GM23248 (cell line): ENCODE measurements around the gene CDK16. TPM values are rescaled to one million over a fixed set of nuclear protein-coding genes. Genes with fewer than 3 reads are reported as not detected.

ENCODE experiments used
- DNase-seq: peaks from one replicate; pipeline ENCODE4 v3.0.0-alpha.2; 2015
- H2AFZ ChIP-seq: fragments of 200-600 bp; sonication (generic); 2 replicates; pipeline ENCODE4 v1.6.1; 2016; ENCODE audit warnings: antibody characterized with exemption
- H3F3A ChIP-seq: fragments of 200-600 bp; sonication (generic); 2 replicates; pipeline ENCODE4 v1.6.1; 2016; ENCODE audit warnings: mild to moderate bottlenecking, antibody characterized with exemption, mixed run types; ENCODE audit not compliant: insufficient read depth
- H3K27ac ChIP-seq: fragments of 200-600 bp; sonication (generic); 2 replicates; pipeline ENCODE4 v1.5.1; 2016; ENCODE audit warnings: mild to moderate bottlenecking
- H3K27me3 ChIP-seq: fragments of 200-600 bp; sonication (generic); replicated peaks from 2 replicates; pipeline ENCODE4 v1.6.1; 2016; ENCODE audit warnings: mild to moderate bottlenecking; ENCODE audit not compliant: insufficient read depth
- H3K36me3 ChIP-seq: fragments of 200-600 bp; sonication (generic); 2 replicates; pipeline ENCODE4 v1.6.1; 2016; ENCODE audit warnings: low read depth, mild to moderate bottlenecking
- H3K4me1 ChIP-seq: fragments of 200-600 bp; sonication (generic); 2 replicates; pipeline ENCODE4 v1.6.1; 2016; ENCODE audit warnings: mild to moderate bottlenecking; ENCODE audit not compliant: insufficient read depth
- H3K4me2 ChIP-seq: fragments of 200-600 bp; sonication (generic); one replicate; pipeline ENCODE4 v1.6.1; 2016; ENCODE audit warnings: mild to moderate bottlenecking; ENCODE audit not compliant: unreplicated experiment
- H3K4me3 ChIP-seq: fragments of 200-600 bp; sonication (generic); 2 replicates; pipeline ENCODE4 v1.5.1; 2016; ENCODE audit warnings: mild to moderate bottlenecking
- H3K79me2 ChIP-seq: fragments of 200-600 bp; sonication (generic); 2 replicates; pipeline ENCODE4 v1.6.1; 2016; ENCODE audit warnings: mild to moderate bottlenecking; ENCODE audit not compliant: insufficient read depth
- H3K9ac ChIP-seq: fragments of 200-600 bp; sonication (generic); 2 replicates; pipeline ENCODE4 v1.6.1; 2016; ENCODE audit warnings: mild to moderate bottlenecking
- H3K9me2 ChIP-seq: fragments of 200-600 bp; sonication (generic); 2 replicates; pipeline ENCODE4 v1.6.1; 2016; ENCODE audit warnings: mixed run types, mild to moderate bottlenecking, moderate library complexity; ENCODE audit not compliant: insufficient read depth
- H3K9me3 ChIP-seq: fragments of 200-600 bp; sonication (generic); one replicate; pipeline ENCODE4 v1.6.1; 2017; ENCODE audit warnings: low read depth
- H4K20me1 ChIP-seq: fragments of 200-600 bp; sonication (generic); 2 replicates; pipeline ENCODE4 v1.6.0; 2016; ENCODE audit not compliant: insufficient read depth
- EZH2 ChIP-seq: fragments of 200-600 bp; sonication (generic); IDR thresholded peaks from 2 replicates; pipeline ENCODE4 v1.6.1; 2018; ENCODE audit warnings: antibody characterized with exemption, mild to moderate bottlenecking; ENCODE audit not compliant: insufficient read depth, poor library complexity, severe bottlenecking
- EZH2phosphoT487 ChIP-seq: fragments of 200-600 bp; sonication (generic); IDR thresholded peaks from 2 replicates; pipeline ENCODE4 v1.6.1; 2018; ENCODE audit warnings: antibody characterized with exemption, moderate library complexity, mild to moderate bottlenecking, low read depth; ENCODE audit not compliant: insufficient read depth
- WGBS, 2 experiments: methylation state at CpG; one replicate each; pipeline ENCODE4 v1.1.6; 2015 to 2017; ENCODE audit warnings: low lambda C conversion rate in 2 of 2, low coverage in 1 of 2; ENCODE audit errors: missing lambda C conversion rate in 2 of 2; 5-methylcytosine and 5-hydroxymethylcytosine counted together
- in situ Hi-C: fragments of 300-500 bp; cut with MboI; formaldehyde crosslinking; loops from 2 replicates; pipeline ENCODE4 v1.15.0; 2020
- polyA plus RNA-seq: library from polyadenylated mRNA; unstranded; fragments of >200 nt; fragmentation: Nextera tagmentation; extraction: Ambion mirVana; gene quantifications from 2 replicates; pipeline ENCODE4 v1.2.1, GENCODE V29; 2016
- total RNA-seq: library from RNA; depleted of rRNA; stranded (reverse); fragments of >200 nt; shearing (Covaris generic); gene quantifications from 2 replicates; pipeline ENCODE4 v1.2.3, GENCODE V29; 2014

Gene CDK16
- total and polyA plus RNA-seq, 2 experiments from 2014 or later, result 97.8 to 103 TPM

- 89 to 100% methylated on average over 6 to 9 of the region's 9 CpGs for WGBS, 2 experiments
- Histone ChIP-seq H2AFZ (no peak overlapping the region), H3K79me2 (no peaks in the 10 kb centered on the region), H3K9me2 (no peaks in the 10 kb centered on the region), H4K20me1 (no peaks in the 10 kb centered on the region), H3K4me1 (no peaks in the 10 kb centered on the region; the same call in 1 of the 2 replicates), H3K9ac (no peak overlapping the region), H3K4me3 (no peak overlapping the region), H3K27me3 (no peaks in the 10 kb centered on the region), H3K36me3 (no peaks in the 10 kb centered on the region), H3K4me2 (no peak overlapping the region), H3K9me3 (no peaks in the 10 kb centered on the region), H3F3A (no peaks in the 10 kb centered on the region), H3K27ac (no peak overlapping the region)
- TF ChIP-seq EZH2 (no peak), EZH2phosphoT487 (no peak)
- in situ Hi-C loops, result no loop called here
- DNase-seq, result no peak
Observed at GRCh38 chrX:47182106-47182700, 36.3 kb upstream of the CDK16 start.

- H4K20me1 ChIP-seq, result no peaks in the 10 kb centered on the region
- H3K36me3 ChIP-seq, result no peaks in the 10 kb centered on the region
- no peak overlapping the region for H3K9ac ChIP-seq
- no peak overlapping the region for H2AFZ ChIP-seq
- no peaks in the 10 kb centered on the region for H3K4me1 ChIP-seq
- H3K4me3 ChIP-seq, result no peak overlapping the region
- no peak overlapping the region for H3K27ac ChIP-seq
- no peaks in the 10 kb centered on the region for H3F3A ChIP-seq
- H3K4me2 ChIP-seq, result no peak overlapping the region
- TF ChIP-seq EZH2phosphoT487 (no peak), EZH2 (no peak)
- no peaks in the 10 kb centered on the region for H3K79me2 ChIP-seq
- DNase-seq, result no peak
- no peaks in the 10 kb centered on the region for H3K9me3 ChIP-seq
- in situ Hi-C loops, result no loop called here
- H3K9me2 ChIP-seq, result no peaks in the 10 kb centered on the region
- H3K27me3 ChIP-seq, result no peaks in the 10 kb centered on the region
- 95 to 96% methylated on average over 4 of the region's 4 CpGs for WGBS, 2 experiments
Observed at GRCh38 chrX:47184486-47184885, 34.0 kb upstream of the CDK16 start.

GRCh38 chrX:47185241-47185640 is 33.2 kb upstream of the CDK16 start:
- 90 to 95% methylated on average over 8 to 15 of the region's 17 CpGs for WGBS, 2 experiments
- Histone ChIP-seq H3K4me2 (no peak overlapping the region), H3K4me1 (no peaks in the 10 kb centered on the region), H3K4me3 (no peak overlapping the region), H3F3A (no peaks in the 10 kb centered on the region), H3K9ac (no peak overlapping the region), H2AFZ (no peak overlapping the region), H3K27ac (no peak overlapping the region), H3K27me3 (no peaks in the 10 kb centered on the region), H3K36me3 (no peaks in the 10 kb centered on the region), H3K9me3 (no peaks in the 10 kb centered on the region), H4K20me1 (no peaks in the 10 kb centered on the region), H3K9me2 (no peaks in the 10 kb centered on the region), H3K79me2 (no peaks in the 10 kb centered on the region)
- in situ Hi-C loops, result no loop called here
- TF ChIP-seq EZH2phosphoT487 (no peak), EZH2 (no peak)
- no peak for DNase-seq

- no peaks in the 10 kb centered on the region for H4K20me1 ChIP-seq
- 82 to 83% methylated on average over 11 to 14 of the region's 27 CpGs for WGBS, 2 experiments
Observed at GRCh38 chrX:47186096-47186740, 32.3 kb upstream of the CDK16 start.

More at GRCh38 chrX:47186096-47186740, 32.3 kb upstream of the CDK16 start:
- no peaks in the 10 kb centered on the region for H3K36me3 ChIP-seq
- H3K27ac ChIP-seq, result no peak overlapping the region
- TF ChIP-seq EZH2 (no peak), EZH2phosphoT487 (no peak)
- H3F3A ChIP-seq, result no peaks in the 10 kb centered on the region
- in situ Hi-C loops, result no loop called here
- no peaks in the 10 kb centered on the region for H3K27me3 ChIP-seq
- H3K4me2 ChIP-seq, result no peak overlapping the region
- H2AFZ ChIP-seq, result no peak overlapping the region
- H3K4me3 ChIP-seq, result no peak overlapping the region
- H3K9me2 ChIP-seq, result no peaks in the 10 kb centered on the region
- no peak for DNase-seq
- no peak overlapping the region for H3K9ac ChIP-seq
- no peaks in the 10 kb centered on the region for H3K9me3 ChIP-seq
- no peaks in the 10 kb centered on the region for H3K4me1 ChIP-seq
- H3K79me2 ChIP-seq, result peaks cover 4% of the 10 kb centered on the region; the same call in 1 of the 2 replicates
